Stimulated activated CD4-positive, alpha-beta T cell treated with anti-CD3 and anti-CD28 coated beads, Interleukin-4, amount 100 ng/mL, for 1 hour (primary cell): ENCODE measurements around the gene ZFPL1.

ENCODE experiments used
- DNase-seq: peaks from one replicate; pipeline ENCODE4 v3.0.0-alpha.2; 2020

ZFPL1 gene

DNA sequence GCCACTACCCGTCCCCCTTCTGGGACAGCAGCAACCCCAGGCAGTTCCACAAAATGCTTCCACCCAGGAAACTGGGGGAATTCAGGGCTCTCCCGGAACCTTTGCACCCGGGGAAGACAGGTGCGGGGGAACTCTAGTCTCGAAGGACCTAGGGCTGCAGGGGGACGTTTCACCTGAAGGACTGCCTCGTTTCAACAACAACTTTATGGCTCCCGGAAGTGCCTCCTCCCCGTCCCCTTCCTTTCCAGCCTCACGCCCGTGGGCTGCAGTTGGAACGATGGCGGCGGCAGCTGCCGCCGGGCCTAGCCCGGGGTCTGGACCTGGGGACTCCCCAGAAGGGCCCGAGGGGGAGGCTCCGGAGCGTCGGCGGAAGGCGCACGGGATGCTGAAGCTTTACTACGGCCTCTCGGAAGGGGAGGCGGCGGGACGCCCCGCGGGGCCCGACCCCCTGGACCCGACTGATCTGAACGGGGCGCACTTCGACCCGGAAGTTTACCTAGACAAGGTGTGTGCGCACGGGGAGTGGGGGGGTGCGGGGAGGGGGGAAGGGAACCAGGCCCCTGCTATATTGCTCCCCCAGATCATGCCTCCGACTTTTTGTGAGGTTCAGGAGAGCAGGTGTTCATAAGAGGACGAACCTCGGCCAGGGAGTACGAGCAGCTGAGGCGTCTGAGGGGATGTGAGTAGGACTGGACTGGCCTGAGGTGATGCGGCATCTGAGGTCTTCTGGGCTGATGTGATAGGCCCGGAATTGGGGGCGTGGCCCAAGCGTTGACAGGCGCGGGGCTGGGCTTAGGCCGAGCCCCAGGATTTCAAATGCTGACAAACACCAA lies 12.2 kb downstream of the ZFPL1 start, which contains the start of gene VPS51:
Gene VPS51, plus strand, starts transcription at position 241 of the 833 bp plus-strand sequence. Its CDS starts 37 bp downstream, at position 278.
- peak; percentile 81 for DNase-seq

- DNase-seq, result no peak
Observed at GRCh38 chr11:65096926-65097325, 12.9 kb downstream of the ZFPL1 start.

GRCh38 chr11:65100674-65101350 lies 16.8 kb downstream of the ZFPL1 start:
- no peak for DNase-seq

DNA sequence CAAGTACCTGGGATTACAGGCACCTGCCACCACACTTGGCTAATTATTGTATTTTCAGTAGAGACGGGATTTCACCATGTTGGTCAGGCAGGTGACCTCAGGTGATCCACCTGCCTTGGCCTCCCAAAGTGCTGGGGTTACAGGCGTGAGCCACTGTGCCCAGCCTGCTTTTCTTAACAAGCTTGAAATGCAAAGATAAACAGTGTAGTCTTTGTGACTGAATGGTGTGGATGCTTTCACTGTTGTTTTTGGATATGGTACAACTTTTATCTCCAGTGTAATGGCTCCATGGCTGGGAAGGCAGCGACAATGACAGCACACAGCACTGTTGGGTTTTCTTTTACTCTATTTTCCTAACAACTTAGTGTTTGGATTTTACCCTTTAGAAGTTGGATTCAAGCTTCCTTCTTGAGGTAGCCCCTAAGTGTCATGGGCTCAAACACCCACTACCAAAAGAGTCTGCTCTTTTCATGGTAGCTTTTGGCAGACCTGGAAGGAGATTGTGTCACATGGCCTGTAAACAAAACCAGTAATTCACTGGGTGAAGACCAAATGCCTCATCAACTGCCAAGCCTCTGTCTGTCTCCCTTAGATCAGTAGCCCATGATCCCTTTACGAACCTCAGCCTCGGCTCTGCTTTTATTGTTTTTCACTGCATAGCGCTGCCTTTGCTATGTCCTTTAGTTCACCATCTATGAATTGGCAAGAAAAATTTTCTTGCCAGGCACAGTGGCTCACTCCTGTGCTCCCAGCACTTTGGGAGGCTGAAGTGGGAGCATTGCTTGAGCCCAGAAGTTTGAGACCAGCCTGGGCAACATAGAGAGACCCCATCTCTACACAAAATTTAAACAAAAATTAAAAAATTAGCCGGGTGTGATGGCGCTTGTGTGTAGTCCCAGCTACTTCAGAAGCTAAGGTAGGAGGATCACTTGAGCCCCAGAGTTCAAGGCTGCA lies 18.4 kb downstream of the ZFPL1 start:
- DNase-seq, result no peak

- DNase-seq, result no peak
Observed at GRCh38 chr11:65103476-65103875, 19.5 kb downstream of the ZFPL1 start.

- DNase-seq, result no peak
Observed at GRCh38 chr11:65104628-65105027, 20.6 kb downstream of the ZFPL1 start.

GRCh38 chr11:65107078-65107477 lies 23.1 kb downstream of the ZFPL1 start:
- no peak for DNase-seq

DNA sequence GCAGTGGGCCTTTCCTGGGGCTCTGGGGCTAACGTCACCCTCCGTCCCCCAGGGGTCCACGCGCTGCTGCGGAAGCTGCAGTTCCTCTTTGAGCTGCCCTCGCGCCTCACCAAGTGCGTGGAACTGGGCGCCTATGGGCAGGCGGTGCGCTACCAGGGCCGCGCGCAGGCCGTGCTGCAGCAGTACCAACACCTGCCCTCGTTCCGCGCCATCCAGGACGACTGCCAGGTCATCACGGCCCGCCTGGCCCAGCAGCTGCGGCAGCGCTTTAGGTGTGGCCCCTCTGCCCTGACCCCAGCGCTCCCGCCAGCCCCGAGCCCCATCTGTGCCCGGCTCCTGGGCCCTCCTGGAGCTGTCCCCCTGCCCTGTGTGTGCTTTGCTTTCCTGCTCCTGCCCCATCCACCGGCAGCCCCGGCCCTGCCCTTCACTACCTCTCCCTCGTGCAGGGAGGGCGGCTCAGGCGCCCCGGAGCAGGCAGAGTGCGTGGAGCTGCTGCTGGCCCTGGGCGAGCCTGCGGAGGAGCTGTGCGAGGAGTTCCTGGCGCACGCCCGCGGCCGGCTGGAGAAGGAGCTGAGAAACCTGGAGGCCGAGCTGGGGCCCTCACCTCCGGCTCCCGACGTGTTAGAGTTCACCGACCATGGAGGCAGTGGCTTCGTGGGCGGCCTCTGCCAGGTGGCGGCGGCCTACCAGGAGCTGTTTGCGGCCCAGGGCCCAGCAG lies 23.9 kb downstream of the ZFPL1 start:
- DNase-seq, result no peak

DNA sequence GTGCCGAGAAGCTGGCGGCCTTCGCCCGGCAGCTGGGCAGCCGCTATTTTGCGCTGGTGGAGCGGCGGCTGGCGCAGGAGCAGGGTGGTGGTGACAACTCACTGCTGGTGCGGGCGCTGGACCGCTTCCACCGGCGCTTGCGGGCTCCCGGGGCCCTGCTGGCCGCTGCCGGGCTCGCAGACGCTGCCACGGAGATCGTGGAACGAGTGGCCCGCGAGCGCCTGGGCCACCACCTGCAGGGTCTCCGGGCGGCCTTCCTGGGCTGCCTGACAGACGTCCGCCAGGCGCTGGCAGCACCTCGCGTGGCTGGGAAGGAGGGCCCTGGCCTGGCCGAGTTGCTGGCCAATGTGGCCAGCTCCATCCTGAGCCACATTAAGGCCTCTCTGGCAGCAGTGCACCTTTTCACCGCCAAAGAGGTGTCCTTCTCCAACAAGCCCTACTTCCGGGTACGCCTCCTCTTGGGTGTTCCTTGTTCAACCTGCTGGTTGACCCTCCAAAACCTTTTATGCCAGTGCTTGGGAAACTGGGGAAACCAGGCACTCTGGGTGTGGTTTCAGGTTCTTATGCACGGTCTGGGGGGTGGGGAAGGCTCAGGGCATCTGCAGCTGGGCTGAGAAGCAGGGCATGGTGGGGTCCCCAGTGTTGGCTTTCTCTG lies 24.6 kb downstream of the ZFPL1 start:
- no peak for DNase-seq

GRCh38 chr11:65109231-65110198 lies 25.5 kb downstream of the ZFPL1 start:
- no peak for DNase-seq

DNA sequence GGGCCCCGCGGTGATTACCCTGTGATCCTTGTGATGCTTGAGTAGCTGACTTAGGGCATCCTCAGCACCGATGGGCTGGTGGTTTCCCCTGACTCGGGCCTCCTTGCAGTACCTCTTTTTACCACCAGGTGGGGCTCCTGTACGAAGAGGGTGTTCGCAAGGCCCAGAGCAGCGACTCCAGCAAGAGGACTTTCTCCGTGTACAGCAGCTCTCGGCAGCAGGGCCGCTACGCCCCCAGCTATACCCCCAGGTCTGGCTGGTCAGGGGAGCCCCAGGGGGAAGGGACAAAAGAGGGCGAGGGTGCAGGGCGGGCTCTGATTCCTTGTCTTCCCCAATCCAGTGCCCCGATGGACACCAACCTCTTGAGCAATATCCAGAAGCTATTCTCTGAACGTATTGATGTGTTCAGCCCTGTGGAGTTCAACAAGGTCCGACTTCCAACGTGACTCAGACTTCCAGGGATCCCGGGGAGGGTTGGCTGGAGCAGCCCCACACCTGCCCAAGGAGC lies 26.4 kb downstream of the ZFPL1 start:
- DNase-seq, result peak; percentile 97

- no peak for DNase-seq
Observed at GRCh38 chr11:65111159-65111743, 27.2 kb downstream of the ZFPL1 start.

DNA sequence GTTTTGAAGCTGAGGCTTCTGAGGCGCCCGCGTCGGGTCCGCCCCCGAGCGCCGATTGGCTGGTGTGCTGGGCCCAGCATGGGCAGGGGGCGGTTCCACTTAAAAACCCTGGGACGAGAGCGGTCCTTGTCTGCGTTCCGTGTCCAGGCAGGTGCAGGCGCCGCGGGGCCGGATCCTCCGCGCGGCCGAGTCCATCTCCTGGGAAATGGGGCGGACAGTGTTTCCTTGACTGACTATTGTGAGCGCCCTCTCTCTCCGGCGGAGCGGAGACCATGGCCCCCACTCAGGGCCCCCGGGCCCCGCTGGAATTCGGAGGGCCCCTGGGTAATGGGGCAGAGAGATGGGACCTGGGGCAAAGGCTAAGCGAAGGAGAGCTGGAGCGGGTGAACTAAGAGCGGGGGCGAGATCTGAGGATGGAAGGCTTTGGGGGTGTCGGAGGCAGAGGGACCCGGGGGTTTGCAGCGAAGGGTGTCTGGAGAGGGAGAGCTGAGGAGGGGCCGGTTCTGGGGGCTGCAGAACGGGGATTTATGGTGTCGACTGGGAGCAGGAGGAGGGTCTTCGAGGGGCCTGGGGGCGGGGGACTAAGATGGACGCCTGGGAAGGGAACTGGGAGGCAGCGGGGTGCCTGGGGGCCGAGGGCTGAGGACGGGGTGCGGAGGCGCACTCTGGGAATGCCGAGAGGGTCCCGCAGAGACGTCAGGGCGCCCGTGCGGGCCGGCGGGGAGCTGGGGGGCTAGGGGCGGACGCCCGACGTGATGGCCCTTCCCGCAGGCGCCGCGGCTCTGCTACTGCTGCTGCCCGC lies 27.9 kb downstream of the ZFPL1 start, which contains the start of gene TM7SF2:
Gene TM7SF2, plus strand, starts transcription at position 129 of the 802 bp plus-strand sequence. Its CDS starts 144 bp downstream, at position 273.
- DNase-seq, result peak; percentile 96

- peak; percentile 79 for DNase-seq
Observed at GRCh38 chr11:65112546-65113360, 28.7 kb downstream of the ZFPL1 start.

GRCh38 chr11:65113361-65113756 lies 29.3 kb downstream of the ZFPL1 start:
- DNase-seq, result no peak

GRCh38 chr11:65113839-65114238 lies 29.8 kb downstream of the ZFPL1 start:
- DNase-seq, result no peak

GRCh38 chr11:65114538-65115171 lies 30.6 kb downstream of the ZFPL1 start:
- DNase-seq, result no peak
